Psoas muscle (tissue), 8 donors: ENCODE data around the gene PRRG3. TPM values are rescaled to one million over a fixed set of nuclear protein-coding genes. Genes with fewer than 3 reads are reported as not detected.

Source experiments
- ATAC-seq, 4 donors: fragments of 200-7000 bp; cut with Tn5 transposase; one replicate each; pipeline ENCODE4 v1.9.1; 2020; ENCODE audit warnings: moderate library complexity in 3 of 4, mild to moderate bottlenecking in 2 of 4
- DNase-seq, 2 donors: peaks; one replicate each; pipeline ENCODE4 v3.0.0-alpha.2; 2020
- H3K27ac ChIP-seq: fragments of 200-600 bp; one replicate; pipeline ENCODE4 v1.8.0; 2022
- H3K27me3 ChIP-seq, 3 donors: fragments of 200-600 bp in 1 of 3; one replicate each; pipeline versions ENCODE4 v1.6.1 to v1.8.0; 2013 to 2022; ENCODE audit warnings: low read length in 2 of 3, mild to moderate bottlenecking in 2 of 3, moderate library complexity in 1 of 3; ENCODE audit not compliant: insufficient read depth in 3 of 3
- H3K36me3 ChIP-seq, 2 donors: fragments of 200-600 bp in 1 of 2; one replicate each; pipeline versions ENCODE4 v1.6.1 to v1.8.0; 2013 to 2022; ENCODE audit warnings: low read depth in 1 of 2, mild to moderate bottlenecking in 1 of 2, moderate library complexity in 1 of 2; ENCODE audit not compliant: insufficient read depth in 1 of 2
- H3K4me1 ChIP-seq: fragments of 200-600 bp; one replicate; pipeline ENCODE4 v1.8.0; 2022
- H3K4me3 ChIP-seq: fragments of 200-600 bp; one replicate; pipeline ENCODE4 v1.8.0; 2022; ENCODE audit warnings: mild to moderate bottlenecking
- H3K9me3 ChIP-seq: fragments of 200-600 bp; one replicate; pipeline ENCODE4 v1.8.0; 2022
- WGBS, 3 donors: extraction: QIAGEN DNeasy Blood & Tissue Kit; methylation state at CpG; one replicate each; pipeline versions ENCODE4 v1.1.6 to v1.1.7; 2013; 5-methylcytosine and 5-hydroxymethylcytosine counted together
- intact Hi-C, 2 donors: fragments of 100-400 bp; cut with DNase I; formaldehyde crosslinking; loops; one replicate each; pipeline versions ENCODE4 v1.11.0 to v1.14.2; 2022
- long read RNA-seq, 2 donors: library from polyadenylated mRNA; unstranded; transcript quantifications; one replicate each; pipeline ENCODE4 v2.0.0, GENCODE V29; 2021
- polyA plus RNA-seq, 3 donors: library from polyadenylated mRNA; stranded (reverse); fragments of 200-250 nt; gene quantifications; one replicate each; pipeline ENCODE4 v1.2.3, GENCODE V29; 2013
- total RNA-seq, 4 donors: library from RNA; stranded (reverse); fragmentation: NEBNext Ultra II Directional in 2 of 4; extraction: Animal tissue kit (Norgen Biotek cat#: 25700) in 2 of 4; gene quantifications; one replicate each; pipeline versions ENCODE4 v1.2.1 to v1.2.4, GENCODE V29; 2021 to 2023
- TF ChIP-seq, protein P1 (sequence below): fragments of 200-600 bp; IDR thresholded peaks from one replicate; pipeline ENCODE4 v1.8.0; 2022; ENCODE audit warnings: antibody characterized with exemption
- donor health status: healthy with polysubstance abuse.
- donor health status: DM: no; HTN: no; CAD: no; lungs with moderate emphysema.
- donor health status: Bipolar disorder and iron deficiency.
- donor health status: healthy.
- donor health status: DM: yes; HTN: yes; CAD: no.
- donor health status: DM: no; HTN: no; CAD: no.
- donor health status: DM: no; HTN: no; CAD: no.
- donor health status: DM: yes; HTN: yes; CAD: no.

The PRRG3 gene
- total RNA-seq (1 to 10 TPM in 1 of 4 donors, under 1 TPM in 3; 0.32 to 1.7 (median 0.77) TPM), polyA plus RNA-seq (under 1 TPM; 0.06 to 0.26 (median 0.14) TPM)
- long read RNA-seq, donor 1: 0 reads
- long read RNA-seq, donor 2: 0 reads

DNA sequence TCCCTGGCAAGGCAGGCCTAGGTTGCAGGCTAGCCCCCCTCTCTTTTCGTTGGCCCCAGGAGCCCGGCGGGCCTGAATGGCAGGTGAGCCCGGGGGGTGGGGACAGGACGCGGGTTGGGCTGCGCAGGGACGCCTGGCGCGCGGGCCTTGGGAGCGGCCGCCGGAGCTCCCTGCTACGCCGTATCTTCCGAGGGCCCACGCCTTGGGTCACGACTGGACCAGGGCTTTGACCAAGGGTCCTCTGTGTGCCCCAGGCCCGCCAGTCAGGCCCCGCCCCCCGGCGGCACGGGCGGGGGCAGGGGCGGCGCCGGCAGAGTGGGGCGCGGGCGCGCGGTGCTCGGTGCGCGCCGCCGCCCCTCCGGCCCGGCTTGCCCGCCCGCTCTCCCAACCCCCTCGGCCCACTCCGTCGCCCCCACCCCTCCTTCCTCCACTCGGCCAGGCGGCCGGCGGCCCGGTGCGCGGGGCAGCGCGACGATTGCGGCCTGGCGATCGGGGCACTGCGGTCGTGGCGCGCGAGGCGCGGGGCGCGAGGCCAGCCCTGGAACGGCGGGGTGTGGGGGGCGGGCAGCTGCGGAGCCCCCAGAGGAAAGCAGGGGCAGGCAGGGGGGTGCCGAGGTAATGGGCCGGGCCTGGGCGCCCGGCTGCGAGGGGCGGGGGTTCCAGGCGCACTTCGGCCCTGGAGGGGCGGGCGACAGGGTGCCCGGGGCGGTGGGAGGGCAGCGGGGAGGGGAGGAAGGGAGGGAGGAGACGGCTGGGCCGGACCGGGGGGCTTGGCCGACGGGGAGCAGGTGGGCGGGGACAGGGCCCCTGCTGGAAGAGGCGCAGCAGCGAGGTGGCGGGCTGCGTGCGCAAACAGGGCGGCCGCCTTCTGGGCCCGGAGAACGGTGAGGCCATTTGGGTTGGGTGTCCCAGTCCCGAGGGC lies at the start of gene PRRG3:
Gene PRRG3 (plus strand): TSS at position 798 of the 922 bp plus-strand sequence. CDS start 3,357 bp downstream, outside the sequence.
- 4 to 23% (median 8%) methylated on average over 12 to 67 of the region's 100 CpGs for WGBS, 3 donors
- Histone ChIP-seq H3K9me3 (no peaks in the 10 kb centered on the region), H3K4me3 (peak within 1 kb of the TSS; percentile 36), H3K4me1 (no peaks in the 10 kb centered on the region), H3K27me3 (peaks cover 0 to 15% (median 3%) of the 10 kb centered on the region in 3 donors), H3K27ac (no peak within 1 kb of the TSS), H3K36me3 (no peaks in the 10 kb centered on the region)
- intact Hi-C loops: no loop called here
- TF ChIP-seq, protein P1, sequence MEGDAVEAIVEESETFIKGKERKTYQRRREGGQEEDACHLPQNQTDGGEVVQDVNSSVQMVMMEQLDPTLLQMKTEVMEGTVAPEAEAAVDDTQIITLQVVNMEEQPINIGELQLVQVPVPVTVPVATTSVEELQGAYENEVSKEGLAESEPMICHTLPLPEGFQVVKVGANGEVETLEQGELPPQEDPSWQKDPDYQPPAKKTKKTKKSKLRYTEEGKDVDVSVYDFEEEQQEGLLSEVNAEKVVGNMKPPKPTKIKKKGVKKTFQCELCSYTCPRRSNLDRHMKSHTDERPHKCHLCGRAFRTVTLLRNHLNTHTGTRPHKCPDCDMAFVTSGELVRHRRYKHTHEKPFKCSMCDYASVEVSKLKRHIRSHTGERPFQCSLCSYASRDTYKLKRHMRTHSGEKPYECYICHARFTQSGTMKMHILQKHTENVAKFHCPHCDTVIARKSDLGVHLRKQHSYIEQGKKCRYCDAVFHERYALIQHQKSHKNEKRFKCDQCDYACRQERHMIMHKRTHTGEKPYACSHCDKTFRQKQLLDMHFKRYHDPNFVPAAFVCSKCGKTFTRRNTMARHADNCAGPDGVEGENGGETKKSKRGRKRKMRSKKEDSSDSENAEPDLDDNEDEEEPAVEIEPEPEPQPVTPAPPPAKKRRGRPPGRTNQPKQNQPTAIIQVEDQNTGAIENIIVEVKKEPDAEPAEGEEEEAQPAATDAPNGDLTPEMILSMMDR: no peak
- ATAC-seq: no peak
- no peak for DNase-seq

DNA sequence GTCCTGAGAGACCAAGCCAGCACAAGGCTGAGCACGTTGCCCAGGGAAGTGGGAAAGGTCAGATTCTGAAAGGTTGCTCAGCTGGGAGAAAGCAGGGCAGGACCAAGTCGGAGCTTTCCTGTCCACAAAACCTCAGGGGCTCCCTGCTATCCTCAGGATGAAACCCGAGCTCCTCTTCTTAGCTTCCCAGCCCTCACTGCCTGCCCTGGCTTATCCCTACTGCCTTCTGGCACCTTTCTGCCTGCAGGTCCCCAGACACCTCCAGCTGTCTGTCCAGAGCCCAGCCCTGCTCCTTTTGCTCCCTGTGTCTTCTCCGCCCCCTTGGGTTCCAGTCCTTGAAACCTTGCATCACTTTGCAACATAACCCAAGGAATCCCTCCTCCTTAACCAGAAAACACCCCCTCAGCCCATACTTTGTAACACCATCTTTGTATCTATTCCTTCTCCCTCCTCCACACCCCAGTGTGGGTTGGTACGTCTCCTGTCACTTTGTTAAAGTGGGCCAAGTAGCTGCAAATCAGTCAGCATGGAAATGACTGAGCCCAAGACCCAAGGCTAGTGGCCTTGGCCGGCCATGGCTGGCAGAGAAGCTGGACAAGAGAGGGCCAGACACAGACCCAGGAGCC lies 20.0 kb upstream of the PRRG3 start:
- no peaks in the 10 kb centered on the region for H3K27me3 ChIP-seq
- DNase-seq: no peak
- no peaks in the 10 kb centered on the region for H3K9me3 ChIP-seq
- no peaks in the 10 kb centered on the region for H3K4me1 ChIP-seq
- ATAC-seq: no peak
- TF ChIP-seq, protein P1: no peak
- intact Hi-C loops: no loop called here
- H3K36me3 ChIP-seq: no peaks in the 10 kb centered on the region
- no peak overlapping the region for H3K4me3 ChIP-seq
- no peak overlapping the region for H3K27ac ChIP-seq
- WGBS, 3 donors: 45 to 85% (median 56%) methylated on average over 5 to 6 of the region's 6 CpGs

DNA sequence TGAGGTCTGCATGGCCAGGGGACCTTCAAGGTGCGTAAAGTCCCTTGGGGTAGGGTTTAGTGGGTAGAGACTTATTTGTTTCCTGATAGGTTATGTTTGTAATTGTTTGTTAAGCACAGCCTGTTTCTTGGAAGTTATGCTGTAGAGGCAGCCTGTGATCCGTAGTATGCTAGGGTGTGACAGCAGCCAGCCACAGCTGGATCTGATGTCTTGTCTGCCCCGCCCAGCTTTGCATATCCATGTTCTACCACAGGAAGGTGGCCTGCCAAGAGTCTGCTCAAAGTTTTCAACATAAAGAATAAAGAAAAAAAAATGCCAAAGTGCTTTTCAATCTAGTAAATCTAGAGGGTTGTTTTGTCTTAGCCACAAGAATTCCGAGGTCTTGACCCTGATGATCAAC lies 19.1 kb upstream of the PRRG3 start:
- TF ChIP-seq, protein P1: no peak
- no peak for ATAC-seq
- Histone ChIP-seq H3K9me3 (no peaks in the 10 kb centered on the region), H3K4me3 (no peak overlapping the region), H3K27me3 (no peaks in the 10 kb centered on the region), H3K4me1 (no peaks in the 10 kb centered on the region), H3K27ac (no peak overlapping the region), H3K36me3 (no peaks in the 10 kb centered on the region)
- intact Hi-C loops: no loop called here
- no peak for DNase-seq
- 53 to 79% (median 72%) methylated on average over 4 of the region's 4 CpGs for WGBS, 3 donors

DNA sequence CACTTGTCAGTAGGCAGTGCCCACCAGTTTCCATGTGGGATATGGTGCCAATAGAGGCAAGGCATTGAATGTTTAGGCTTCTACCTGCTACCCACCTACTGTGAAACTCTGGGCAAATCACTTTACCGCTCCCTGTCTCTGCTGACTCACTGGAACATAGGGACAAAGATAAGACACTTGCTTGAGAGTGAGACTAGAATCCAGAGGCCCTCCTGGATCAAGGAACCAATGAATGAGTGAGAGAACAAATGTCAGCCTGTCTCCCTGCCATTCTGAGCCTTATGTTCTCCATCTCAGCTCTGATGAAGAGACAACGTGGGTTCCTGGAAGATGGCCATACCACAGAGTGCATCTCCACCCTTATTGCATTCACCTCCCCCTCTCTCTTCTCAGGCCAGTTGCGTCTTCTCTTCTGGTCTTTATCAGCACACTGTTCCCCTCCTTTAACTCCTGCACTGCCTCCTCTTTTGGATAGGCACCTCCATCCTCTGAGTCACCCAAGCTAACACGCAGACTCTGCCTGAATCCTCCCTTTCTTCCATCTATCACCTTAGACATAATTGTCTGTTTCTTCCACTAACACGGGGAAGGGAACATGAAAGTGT lies 15.4 kb upstream of the PRRG3 start:
- TF ChIP-seq, protein P1: no peak
- H3K27me3 ChIP-seq: peaks cover 0 to 9% (median 0%) of the 10 kb centered on the region in 3 donors
- H3K36me3 ChIP-seq: no peaks in the 10 kb centered on the region
- no peak for DNase-seq
- H3K4me3 ChIP-seq: no peak overlapping the region
- WGBS, 3 donors: 68 to 94% (median 78%) methylated on average over 4 to 5 of the region's 5 CpGs
- H3K27ac ChIP-seq: no peak overlapping the region
- no peak for ATAC-seq
- H3K9me3 ChIP-seq: no peaks in the 10 kb centered on the region
- intact Hi-C loops: loop anchor here (2.0 to 10.0 kb wide), 3 partner anchors 175 to 528 kb away; no protein-coding TSS in a partner anchor
- H3K4me1 ChIP-seq: no peaks in the 10 kb centered on the region
